GM21515 (cell line): ENCODE results near the gene ARHGAP28.
"Not testable (repeated sequence)": the region's sequence is repeated elsewhere in the genome, so short reads cannot be mapped to it uniquely, and the experiment has no call there.

Source experiments
- ATAC-seq: cut with Tn5 transposase; IDR thresholded peaks from one replicate; pipeline ENCODE4 v1.9.1; 2021; ENCODE audit not compliant: unreplicated experiment

The ARHGAP28 gene

GRCh38 chr18:6920099-6920955, 190.8 kb downstream of the ARHGAP28 start:
- no peak for ATAC-seq

GRCh38 chr18:6921571-6921970, 192.1 kb downstream of the ARHGAP28 start:
- no peak for ATAC-seq

DNA sequence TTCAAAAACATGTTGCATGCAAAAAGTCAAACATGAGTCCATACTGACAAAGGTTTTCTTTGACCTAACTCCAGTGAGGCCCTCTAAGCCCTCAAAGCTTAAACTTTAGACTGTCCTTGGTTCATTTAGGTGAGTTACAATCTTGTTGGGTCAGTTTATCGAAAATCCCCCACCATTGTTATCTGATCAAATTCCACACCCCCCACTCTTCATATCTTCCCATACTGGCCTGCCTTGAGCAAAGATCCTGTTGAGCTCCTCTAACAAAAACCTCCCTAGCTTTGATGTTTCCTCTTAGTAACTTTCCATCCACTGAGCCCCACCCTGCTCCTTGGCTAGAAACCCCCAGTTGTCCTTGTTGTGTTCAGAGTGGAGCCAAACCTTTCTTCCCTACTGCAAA, 193.7 kb downstream of the ARHGAP28 start:
- ATAC-seq, result no peak

GRCh38 chr18:6927153-6927552, 197.6 kb downstream of the ARHGAP28 start:
- ATAC-seq, result no peak

DNA sequence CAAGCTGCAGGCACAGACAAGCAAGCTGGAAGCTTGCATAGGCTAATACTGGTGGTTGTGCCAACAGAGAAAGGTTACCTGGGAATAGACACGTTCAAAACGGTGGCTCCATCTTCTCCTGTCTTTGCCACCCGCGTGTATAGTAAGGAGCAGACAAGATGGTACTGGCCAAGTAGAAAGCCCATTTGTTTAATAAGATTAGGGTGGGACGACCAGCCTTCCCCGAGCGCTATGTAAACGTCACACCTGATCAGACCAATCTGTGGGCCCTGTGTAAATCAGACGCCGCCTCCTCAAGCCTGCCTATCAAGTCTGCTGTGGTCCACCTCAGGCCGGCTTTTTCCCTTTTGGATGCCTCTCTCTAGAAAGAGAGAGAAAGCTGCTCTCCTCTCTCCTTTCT, 198.8 kb downstream of the ARHGAP28 start:
- ATAC-seq, result no peak

- ATAC-seq, result no peak
These were observed 200.0 kb downstream of the ARHGAP28 start for GRCh38 chr18:6929370-6930102.

GRCh38 chr18:6934859-6935258, 205.3 kb downstream of the ARHGAP28 start:
- no peak for ATAC-seq

- ATAC-seq, result no peak
These were observed 208.5 kb downstream of the ARHGAP28 start for GRCh38 chr18:6938003-6938402.

DNA sequence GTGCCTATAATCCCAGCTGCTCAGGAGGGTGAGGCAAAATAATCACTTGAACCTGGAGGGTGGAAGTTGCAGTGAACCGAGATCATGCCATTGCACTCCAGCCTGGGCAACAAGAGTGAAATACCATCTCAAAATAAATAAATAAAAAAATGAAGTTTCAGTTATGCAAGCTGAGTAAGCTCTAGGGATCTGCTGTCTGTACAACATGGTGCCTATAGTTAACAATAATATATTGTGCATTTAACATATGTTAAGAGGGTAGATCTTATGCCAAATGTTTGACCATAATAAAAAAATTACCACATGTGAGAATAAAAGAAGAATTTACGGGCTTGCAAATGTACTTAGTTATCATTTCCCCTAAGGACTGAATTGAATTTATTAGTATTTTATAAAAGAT, 208.9 kb downstream of the ARHGAP28 start:
- ATAC-seq, result not testable (repeated sequence)

DNA sequence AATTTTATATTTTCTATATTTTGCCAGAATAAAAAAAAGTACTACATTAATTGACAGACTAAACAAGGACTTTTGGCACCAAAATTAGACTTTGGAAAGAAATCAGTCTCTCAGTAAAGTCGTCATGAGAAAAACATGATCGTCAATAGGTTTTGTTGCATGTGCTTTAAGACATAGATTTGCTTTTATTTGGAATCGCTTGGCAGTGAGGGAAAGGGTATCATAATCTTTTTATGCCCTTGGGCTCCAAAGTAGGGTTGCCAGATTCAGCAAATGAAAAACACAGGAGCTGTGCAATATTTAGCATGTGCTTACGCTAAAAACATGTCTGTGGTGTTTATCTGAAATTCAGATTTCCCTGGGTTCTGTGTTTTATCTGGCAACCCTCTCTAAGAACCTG, 210.5 kb downstream of the ARHGAP28 start:
- ATAC-seq, result no peak

DNA sequence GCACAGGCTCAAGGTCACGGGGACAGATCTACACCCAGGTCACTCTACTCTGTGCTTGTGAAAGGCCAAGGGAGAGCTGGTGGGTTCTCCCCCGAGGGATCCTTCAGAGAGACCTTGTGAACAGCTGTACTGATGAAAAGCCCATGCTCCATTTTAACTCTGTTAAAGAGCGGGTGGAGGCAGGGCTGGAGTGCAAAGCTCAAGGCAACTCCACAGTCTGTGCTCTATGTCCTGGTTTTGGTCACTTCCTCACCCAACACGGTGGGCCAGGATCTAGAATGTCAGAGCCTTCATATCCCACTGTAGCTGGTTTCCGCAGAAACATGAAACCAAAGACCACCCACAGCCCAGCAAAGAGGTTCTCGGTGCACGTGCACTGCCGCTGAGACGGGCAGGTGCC, 210.9 kb downstream of the ARHGAP28 start:
- ATAC-seq, result no peak

DNA sequence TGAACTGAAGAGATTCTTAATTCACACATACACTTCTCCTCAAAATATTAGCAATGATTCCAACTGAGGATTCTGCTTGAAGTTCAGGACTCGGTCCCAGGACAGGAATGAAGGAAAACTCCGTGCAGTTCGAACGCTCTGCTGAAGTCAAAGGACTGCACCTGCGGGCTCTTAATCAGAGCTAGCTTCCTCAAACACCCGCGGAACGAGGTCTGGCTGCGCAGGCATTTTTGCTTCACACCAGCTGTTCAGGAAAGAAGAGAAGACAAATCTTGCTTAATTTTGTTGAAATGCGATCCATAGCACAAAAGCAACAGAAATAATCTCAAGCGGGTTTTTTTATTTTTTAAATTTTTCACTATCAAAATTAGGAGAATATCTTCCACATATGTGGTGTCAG, 212.5 kb downstream of the ARHGAP28 start:
- ATAC-seq, result no peak

GRCh38 chr18:6942742-6943141, 213.2 kb downstream of the ARHGAP28 start:
- no peak for ATAC-seq

- ATAC-seq, result no peak
These were observed 213.6 kb downstream of the ARHGAP28 start for GRCh38 chr18:6943143-6943542.

DNA sequence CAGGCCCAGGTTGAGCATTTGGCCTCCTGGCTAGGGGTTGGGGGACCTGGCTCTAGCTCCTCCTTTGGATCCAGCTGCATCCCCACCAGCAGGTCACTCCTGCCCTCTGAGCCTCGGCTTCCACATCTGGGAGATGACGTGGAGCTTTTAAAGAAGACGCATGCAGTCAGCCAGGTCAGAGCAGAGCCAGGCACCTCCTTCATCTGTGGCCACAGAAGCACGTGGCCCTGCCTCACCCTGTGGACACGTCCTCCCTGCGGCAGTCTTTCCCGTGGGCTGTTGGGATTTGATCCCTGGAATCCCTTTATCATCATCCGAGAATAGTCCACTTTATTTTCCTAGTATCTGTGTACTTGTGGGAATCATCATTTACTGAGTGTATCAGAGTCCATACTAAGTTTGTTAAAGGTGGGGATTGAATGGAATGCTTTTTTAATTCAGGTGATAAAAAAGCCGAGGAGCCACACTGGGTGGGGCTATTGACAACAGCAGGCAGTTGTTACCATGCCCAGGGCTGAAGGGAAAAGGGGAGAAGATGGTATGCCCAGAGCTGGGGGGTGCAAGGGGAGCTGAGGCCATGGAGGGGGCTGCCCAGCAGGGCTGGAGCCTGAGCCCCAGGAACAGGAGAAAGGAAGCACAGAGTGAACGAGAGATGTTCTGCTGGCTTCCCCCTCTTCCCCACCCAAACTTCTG, 218.0 kb downstream of the ARHGAP28 start:
- no peak for ATAC-seq

DNA sequence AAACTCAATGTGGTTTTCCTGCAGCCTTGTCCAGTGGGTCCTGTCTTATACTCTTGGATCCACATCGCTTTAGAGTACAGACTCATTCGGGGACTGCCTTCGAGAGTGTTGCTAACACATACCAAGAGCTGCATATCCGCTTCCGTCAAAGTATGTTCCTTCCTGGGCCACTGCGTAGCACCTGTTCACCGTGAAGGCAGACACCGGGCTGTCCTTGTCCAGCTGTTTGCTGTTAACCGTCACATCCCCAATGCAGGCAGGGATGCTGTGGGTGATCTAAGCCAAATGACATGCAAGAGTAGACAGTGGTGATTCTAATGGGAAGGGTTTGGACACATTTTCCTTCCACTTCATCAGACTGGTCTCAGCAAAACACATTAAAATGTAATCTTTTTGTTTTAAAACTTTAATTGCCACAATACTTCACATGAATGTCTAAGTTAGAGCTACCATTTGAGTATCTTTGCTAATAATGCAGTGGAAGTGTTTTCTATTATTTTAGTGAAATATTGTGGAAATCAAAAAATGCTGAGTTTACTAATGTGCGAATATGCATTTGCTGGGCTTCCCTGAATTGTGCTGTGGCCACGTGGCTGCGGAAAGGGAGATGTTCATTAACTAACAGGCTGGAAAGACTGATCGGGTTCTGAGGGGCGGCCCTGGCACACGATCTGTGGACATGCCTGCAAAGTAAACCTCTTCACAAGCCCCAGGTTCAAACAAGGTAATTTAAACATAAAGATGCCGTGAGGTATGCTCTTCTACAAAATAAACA, 219.0 kb downstream of the ARHGAP28 start:
- ATAC-seq, result no peak

DNA sequence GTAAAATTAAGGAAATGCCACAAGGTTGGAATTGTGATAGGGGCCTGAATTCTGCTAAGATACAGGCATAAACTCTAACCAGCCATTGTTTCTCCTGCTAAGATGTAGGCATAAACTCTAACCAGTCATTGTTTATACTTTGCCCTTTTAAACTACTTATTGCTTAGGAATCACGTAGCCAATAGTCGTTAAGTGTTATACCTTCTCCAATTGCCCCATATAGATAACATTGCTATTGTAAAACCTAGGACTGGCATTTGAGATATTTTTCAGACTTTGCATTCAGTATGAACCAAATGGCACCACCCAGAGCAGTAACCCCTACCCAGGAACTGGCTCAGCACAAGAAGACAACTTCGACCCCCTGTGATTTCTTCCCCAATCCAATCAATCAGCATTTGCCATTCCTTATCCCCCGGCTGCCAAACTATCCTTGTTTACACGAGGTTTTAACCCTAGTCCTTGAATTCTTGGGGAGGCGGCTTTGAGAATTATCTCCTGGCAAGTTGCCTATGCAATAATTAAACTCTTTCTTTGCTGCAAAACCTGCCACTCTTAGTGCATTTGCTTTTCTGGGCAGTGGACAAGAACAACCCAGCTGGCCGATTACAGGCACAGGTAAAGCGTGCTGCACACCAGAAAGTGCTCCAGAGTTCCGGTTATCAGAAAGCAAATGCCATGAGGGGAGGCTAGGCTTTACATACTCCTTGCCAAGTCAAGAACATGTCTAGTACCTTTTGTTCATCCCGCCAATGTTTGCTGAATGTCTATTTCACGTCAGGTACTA, 220.5 kb downstream of the ARHGAP28 start:
- no peak for ATAC-seq

DNA sequence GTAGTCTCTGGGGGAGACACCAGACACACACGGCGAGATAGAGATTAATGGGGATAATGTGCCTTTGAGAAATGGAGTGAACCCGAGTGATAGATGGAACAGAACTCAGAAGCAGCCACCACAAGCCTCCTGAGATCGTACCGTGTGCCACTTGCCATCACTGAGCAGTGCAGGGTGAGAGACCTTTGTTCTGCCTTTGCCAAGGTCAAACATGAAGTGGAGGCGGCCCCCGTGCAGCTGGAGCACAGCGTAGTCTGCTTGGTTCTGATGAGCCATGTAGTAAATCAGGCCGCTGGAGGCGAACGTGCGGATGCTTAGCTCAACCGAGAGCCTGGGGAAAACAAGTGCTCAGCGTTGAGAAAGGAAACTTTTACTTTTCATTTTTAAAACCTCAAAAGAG, 221.1 kb downstream of the ARHGAP28 start:
- no peak for ATAC-seq

DNA sequence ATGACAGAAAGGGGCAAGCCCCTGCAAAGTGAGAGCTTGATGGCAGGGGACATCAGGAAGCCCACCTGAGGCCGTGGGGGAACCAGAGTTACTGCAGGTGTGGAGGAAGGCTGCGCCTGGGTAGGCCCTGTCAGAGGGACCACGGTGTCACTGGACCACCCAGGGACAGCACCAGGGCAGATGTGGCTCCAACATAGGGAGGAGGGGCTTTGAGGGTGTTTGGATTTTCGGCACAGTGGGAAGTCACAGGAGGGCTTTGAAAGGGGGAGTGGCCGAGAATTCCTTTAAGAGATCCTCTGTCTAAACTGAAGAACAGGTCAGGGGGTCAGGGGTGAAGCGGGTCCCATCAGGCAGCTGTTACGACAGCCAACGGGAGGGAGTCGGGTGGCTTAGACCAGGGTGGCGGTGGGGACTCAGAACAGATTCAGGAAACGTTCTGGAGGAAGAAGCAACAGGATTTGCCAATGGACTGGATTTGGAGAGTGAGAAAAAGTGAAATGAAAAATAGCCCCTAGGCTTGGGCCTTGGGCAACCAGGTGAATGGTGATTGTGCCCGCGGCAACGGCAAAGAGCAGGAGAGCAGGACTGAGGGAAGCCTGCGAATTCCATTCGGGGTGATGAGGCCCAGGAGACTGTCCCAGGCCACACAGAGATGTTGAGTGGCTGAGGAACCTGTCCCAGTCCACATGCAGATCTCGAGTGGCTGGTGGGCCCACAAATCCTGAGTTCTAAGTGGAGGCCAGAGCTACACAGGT, 222.0 kb downstream of the ARHGAP28 start:
- ATAC-seq, result no peak
